GM18861 (cell line): Measurements from ENCODE around the gene TTLL11.

Experiments
- ATAC-seq: cut with Tn5 transposase; IDR thresholded peaks from one replicate; pipeline ENCODE4 v1.9.1; 2021; ENCODE audit not compliant: unreplicated experiment

TTLL11 gene

GRCh38 chr9:121818841-121819427 is 274.2 kb downstream of the TTLL11 start:
- ATAC-seq, result no peak

- no peak for ATAC-seq
Measured at GRCh38 chr9:121818016-121818661, 275.0 kb downstream of the TTLL11 start.

DNA sequence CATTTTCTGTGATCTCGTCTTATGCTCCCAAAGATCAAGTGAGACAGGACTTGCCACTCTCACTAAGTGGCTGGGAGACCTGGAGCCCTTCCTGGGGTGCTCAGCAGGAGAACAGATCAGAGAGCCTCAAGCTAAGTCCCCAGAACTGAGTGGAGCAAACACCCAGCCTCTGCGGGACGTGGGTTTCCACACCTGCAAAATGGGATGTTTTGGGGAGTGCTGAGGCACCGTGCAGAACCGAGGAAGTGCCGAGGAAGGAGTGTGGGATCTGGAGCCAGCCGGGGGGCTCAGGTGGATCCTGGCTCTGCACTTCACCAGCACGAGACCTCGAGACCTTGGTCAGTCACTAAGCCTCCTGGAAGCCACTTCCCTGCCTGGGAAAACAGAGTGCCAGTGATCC is 275.6 kb downstream of the TTLL11 start:
- no peak for ATAC-seq

- no peak for ATAC-seq
Measured at GRCh38 chr9:121816845-121817450, 276.2 kb downstream of the TTLL11 start.

GRCh38 chr9:121816449-121816817 is 276.7 kb downstream of the TTLL11 start:
- ATAC-seq, result no peak

- no peak for ATAC-seq
Measured at GRCh38 chr9:121815546-121816448, 277.3 kb downstream of the TTLL11 start.

DNA sequence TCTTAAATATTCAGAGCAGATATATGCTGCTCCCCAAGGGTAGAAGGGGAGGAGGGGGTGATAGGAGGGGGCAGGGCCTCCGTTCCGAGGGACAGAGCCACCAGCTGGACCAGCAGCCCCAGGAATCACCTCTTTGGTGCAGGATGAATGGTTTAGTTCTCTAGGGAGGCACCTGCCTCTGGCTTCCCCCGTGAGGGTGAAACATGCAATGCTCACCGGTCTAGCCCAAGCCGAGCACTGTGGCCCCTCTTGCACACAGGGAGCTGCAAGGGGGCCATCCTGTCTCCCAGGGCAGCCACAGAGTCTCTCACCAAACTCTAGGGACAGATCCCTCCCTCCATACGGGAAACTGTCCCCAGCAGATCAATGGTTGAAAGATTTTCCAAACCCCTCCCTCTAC is 278.0 kb downstream of the TTLL11 start:
- no peak for ATAC-seq

- no peak for ATAC-seq
Measured at GRCh38 chr9:121814594-121814993, 278.5 kb downstream of the TTLL11 start.

DNA sequence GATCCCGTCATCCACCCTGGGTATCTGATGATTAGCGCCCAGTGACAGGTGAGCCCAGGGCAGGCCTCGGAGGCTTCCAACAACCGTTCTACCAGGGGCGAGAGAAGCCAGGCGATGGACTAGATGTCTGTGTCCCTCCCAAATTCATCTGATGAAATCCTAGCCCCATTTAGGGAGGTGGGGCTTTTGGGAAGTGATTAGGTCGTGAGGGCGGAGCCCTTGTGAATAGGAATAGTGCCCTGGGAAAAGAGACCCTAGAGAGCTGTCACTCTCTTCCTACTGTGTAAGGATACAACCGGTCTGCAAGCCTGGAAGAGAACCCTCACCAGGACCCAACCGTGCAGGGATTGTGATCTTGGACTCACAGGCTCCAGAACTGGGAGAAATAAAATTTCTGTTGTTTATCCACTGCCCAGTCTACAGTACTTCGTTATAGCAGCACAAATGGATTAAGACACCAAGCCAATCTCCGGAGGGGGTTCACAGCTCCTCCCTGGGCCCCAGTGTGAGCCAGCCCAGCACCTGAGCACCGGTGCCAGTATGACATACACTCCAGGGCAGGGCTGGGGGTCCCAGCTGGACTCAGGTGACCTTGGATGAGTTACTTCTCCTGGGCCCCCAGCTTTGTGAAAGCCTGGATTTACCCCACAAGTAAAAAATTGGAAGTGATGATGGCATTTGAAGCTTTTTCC is 279.4 kb downstream of the TTLL11 start:
- no peak for ATAC-seq

GRCh38 chr9:121812159-121812735 is 280.9 kb downstream of the TTLL11 start:
- no peak for ATAC-seq

DNA sequence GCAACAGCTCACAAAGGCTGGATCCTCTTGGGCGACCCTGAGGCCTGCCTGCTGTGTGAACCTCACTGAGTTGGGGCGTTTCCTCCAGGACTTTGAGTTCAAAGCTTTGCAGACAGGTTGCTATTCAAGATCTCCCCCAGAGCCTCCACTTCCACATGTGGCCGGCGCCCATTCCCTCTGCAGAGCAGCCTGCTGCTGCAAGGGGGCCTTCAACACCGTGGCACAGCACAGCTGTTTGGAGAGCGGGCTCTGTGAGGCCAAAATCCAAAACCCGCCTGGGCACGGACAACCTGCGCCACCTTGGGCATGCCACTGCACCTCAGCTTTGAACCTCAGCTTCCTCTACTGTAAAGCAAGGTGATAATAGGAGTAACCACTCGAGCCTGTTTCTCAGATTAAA is 281.4 kb downstream of the TTLL11 start:
- no peak for ATAC-seq

DNA sequence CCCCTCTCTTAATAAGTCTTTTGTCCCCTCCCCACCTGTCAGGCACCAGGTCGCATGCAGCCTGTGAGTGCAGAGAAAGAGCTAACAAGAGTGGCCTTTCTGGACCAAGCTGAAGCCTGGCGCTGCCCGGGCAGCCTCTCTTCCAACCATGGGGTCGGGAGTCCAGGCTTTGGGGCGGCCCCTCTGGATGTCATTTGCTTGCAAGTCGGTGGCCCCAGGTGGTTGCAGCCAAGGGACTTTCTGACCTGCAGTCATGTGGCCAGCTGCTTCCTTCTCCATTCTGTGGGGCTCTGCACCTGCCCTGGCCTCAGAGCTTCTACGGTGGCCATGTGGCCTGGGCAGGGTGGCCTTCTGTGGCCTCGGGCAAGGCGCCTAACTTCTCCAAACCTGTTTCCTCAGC is 282.0 kb downstream of the TTLL11 start:
- no peak for ATAC-seq

DNA sequence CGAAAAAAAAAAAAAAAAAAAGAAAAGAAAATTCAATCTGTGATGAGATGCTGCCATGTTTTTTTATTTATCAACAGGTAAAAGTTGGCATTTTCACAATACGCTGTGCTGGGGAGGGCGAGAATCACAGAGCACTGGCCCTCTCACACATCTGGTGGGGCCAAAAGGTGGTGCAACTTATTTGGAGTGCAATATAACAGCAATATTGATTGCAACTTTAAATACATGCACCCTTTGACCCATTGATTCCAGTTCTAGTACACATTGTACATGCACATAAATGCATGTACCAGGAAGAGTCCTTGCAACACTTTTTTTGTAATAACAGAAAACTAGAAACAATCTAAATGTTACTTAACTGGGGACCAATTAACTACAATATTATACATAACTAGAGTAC is 282.6 kb downstream of the TTLL11 start:
- no peak for ATAC-seq

DNA sequence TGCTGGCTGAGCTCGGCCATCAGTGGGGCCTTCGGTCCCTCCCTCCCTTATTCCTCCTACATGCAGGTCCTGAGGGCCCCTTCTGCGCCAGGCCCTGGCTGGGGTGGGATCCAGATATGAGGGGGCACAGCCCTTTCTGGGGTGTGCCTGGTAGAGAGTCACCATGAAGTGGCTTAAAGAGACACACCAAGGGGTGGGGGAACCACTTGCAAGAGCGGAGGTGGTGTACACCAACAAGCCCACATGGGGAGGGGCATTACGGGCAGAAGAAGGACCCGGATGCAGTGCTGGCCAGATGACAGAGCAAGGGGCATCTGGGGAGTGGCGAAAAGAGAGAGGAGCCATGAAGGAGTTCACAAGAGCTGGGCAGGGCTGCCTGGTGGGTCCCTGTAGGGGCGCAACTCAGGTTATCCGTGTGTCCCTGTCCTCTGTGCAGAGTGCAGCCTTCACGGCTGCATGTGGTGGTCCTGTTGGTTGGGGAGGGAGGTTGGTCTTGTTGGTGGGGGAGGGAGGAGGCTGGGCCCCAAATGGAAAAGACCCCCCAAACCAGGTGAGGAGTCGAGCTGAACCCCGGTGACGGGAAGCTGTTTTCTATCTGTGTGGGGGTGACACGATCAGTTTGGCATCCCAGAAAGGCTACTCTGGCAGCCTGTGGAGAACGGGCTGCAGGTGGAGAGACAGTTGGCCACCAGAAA is 283.6 kb downstream of the TTLL11 start:
- no peak for ATAC-seq

DNA sequence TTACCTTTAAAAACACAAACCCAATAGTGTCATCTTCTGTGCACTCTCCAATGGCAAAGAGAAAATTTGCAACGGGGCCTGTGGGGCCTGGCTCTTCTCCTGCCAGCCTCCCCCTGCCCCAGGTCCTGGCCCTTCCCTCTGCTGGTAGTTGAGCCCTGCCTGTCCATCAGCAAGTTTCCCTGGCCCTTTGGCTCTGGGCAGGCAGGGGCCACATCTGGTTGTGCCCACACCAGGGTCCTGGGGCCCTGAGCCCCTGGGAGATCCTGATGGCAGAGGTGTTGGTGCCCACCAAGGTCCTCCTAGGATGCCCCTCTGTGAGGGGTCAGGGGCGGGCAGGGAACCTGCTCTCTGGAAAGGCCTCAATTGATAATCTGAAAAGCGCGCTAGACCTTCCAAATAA is 284.3 kb downstream of the TTLL11 start:
- ATAC-seq, result no peak

- ATAC-seq, result no peak
Measured at GRCh38 chr9:121807823-121808278, 285.3 kb downstream of the TTLL11 start.

DNA sequence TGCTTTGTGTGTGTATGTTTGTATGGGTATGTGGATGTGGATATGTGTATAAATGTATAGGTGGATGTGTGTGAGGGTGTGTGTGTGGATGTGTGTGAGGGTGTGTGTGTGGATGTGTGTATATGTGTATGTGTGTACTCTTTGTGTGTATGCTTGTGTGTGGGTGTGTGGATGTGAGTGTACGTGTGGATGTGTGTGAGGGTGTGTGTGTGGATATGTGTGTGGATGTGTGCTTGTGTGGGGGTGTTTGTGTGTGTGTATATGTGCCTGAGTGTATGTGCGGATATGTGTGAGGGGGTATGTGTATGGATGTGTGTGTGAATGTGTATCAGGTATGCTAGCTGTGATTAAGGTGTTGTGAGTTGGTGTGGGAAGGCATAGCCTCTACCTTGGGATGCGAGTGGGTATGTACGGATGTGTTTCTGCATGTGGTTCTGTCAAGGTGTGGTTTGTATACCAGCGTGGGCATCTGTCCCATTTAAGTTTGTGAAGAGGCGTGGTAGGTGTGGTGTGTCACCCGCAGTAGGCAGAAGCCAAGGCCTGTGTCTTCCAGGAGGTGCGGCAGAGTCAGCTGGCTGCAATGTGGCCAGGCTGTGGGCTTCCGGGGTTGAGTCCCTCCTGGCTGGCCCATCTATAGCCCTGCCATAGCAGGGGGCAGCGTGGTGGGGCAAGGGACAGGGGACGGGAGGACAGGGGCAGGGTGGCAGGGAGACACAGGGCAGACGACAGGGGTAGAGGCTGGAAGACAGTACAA is 285.9 kb downstream of the TTLL11 start:
- no peak for ATAC-seq

- ATAC-seq, result no peak
Measured at GRCh38 chr9:121802753-121803152, 290.4 kb downstream of the TTLL11 start.

- no peak for ATAC-seq
Measured at GRCh38 chr9:121801579-121801978, 291.5 kb downstream of the TTLL11 start.
